HEK293 (cell line): ENCODE measurements around the gene PHRF1.

Experiments
- BCL11B ChIP-seq: fragments of 450-650 bp; formaldehyde crosslinking; IDR thresholded peaks from 2 replicates; pipeline ENCODE4 v1.5.1; 2016; ENCODE audit warnings: low read depth, missing biosample characterization, missing genetic modification characterization
- EGR2 ChIP-seq: fragments of 450-650 bp; formaldehyde crosslinking; IDR thresholded peaks from 2 replicates; pipeline ENCODE4 v1.5.1; 2016; ENCODE audit warnings: low read depth, missing biosample characterization, missing genetic modification characterization
- GLI2 ChIP-seq: fragments of 450-650 bp; formaldehyde crosslinking; IDR thresholded peaks from 2 replicates; pipeline ENCODE4; 2017; ENCODE audit warnings: missing biosample characterization, missing genetic modification characterization, low read depth, borderline replicate concordance
- GLIS1 ChIP-seq: fragments of 450-650 bp; formaldehyde crosslinking; IDR thresholded peaks from 2 replicates; pipeline ENCODE4 v1.5.1; 2016; ENCODE audit warnings: missing biosample characterization, missing genetic modification characterization
- GLIS2 ChIP-seq: fragments of 450-650 bp; formaldehyde crosslinking; IDR thresholded peaks from 2 replicates; pipeline ENCODE4 v1.5.1; 2016; ENCODE audit warnings: missing biosample characterization, missing genetic modification characterization
- KLF1 ChIP-seq: fragments of 450-650 bp; formaldehyde crosslinking; IDR thresholded peaks from 2 replicates; pipeline ENCODE4 v1.5.1; 2016; ENCODE audit warnings: missing biosample characterization, missing genetic modification characterization
- OSR2 ChIP-seq: fragments of 450-650 bp; formaldehyde crosslinking; IDR thresholded peaks from 2 replicates; pipeline ENCODE4 v1.5.1; 2016; ENCODE audit warnings: missing biosample characterization, missing genetic modification characterization
- SP2 ChIP-seq: fragments of 450-650 bp; formaldehyde crosslinking; IDR thresholded peaks from 2 replicates; pipeline ENCODE4 v1.5.1; 2016; ENCODE audit warnings: missing biosample characterization, missing genetic modification characterization
- WT1 ChIP-seq: fragments of 450-650 bp; formaldehyde crosslinking; IDR thresholded peaks from 2 replicates; pipeline ENCODE4 v1.5.1; 2016; ENCODE audit warnings: missing biosample characterization, missing genetic modification characterization
- ZBTB8A ChIP-seq: fragments of 450-650 bp; formaldehyde crosslinking; IDR thresholded peaks from 2 replicates; pipeline ENCODE4 v1.5.1; 2016; ENCODE audit warnings: missing biosample characterization, missing genetic modification characterization
- ZFHX2 ChIP-seq: fragments of 450-650 bp; formaldehyde crosslinking; conservative IDR thresholded peaks from 2 replicates; pipeline ENCODE4 v1.5.1; 2016; ENCODE audit warnings: missing biosample characterization, missing genetic modification characterization
- ZIC2 ChIP-seq: fragments of 450-650 bp; formaldehyde crosslinking; IDR thresholded peaks from 2 replicates; pipeline ENCODE4 v1.5.1; 2016; ENCODE audit warnings: missing biosample characterization, missing genetic modification characterization
- ZNF175 ChIP-seq: fragments of 450-650 bp; formaldehyde crosslinking; IDR thresholded peaks from 2 replicates; pipeline ENCODE4 v1.5.1; 2016; ENCODE audit warnings: missing biosample characterization, missing genetic modification characterization
- ZNF292 ChIP-seq: fragments of 450-650 bp; formaldehyde crosslinking; IDR thresholded peaks from 2 replicates; pipeline ENCODE4 v1.5.1; 2016; ENCODE audit warnings: low read depth, missing biosample characterization, missing genetic modification characterization, borderline replicate concordance
- ZNF335 ChIP-seq: fragments of 450-650 bp; formaldehyde crosslinking; conservative IDR thresholded peaks from 2 replicates; pipeline ENCODE4 v1.5.1; 2016; ENCODE audit warnings: missing biosample characterization, missing genetic modification characterization
- ZNF354C ChIP-seq: fragments of 450-650 bp; formaldehyde crosslinking; IDR thresholded peaks from 2 replicates; pipeline ENCODE4 v1.5.1; 2016; ENCODE audit warnings: missing biosample characterization, missing genetic modification characterization, low read depth, borderline replicate concordance
- ZNF510 ChIP-seq: fragments of 450-650 bp; formaldehyde crosslinking; IDR thresholded peaks from 2 replicates; pipeline ENCODE4 v1.5.1; 2018; ENCODE audit warnings: mild to moderate bottlenecking, missing genetic modification characterization, missing biosample characterization; ENCODE audit not compliant: insufficient replicate concordance
- ZNF514 ChIP-seq: fragments of 450-650 bp; formaldehyde crosslinking; IDR thresholded peaks from 2 replicates; pipeline ENCODE4 v1.5.1; 2016; ENCODE audit warnings: missing biosample characterization, missing genetic modification characterization
- ZNF530 ChIP-seq: fragments of 450-650 bp; formaldehyde crosslinking; IDR thresholded peaks from 2 replicates; pipeline ENCODE4 v1.5.1; 2016; ENCODE audit warnings: low read depth, missing biosample characterization, missing genetic modification characterization
- ZNF549 ChIP-seq: fragments of 450-650 bp; IDR thresholded peaks from 2 replicates; pipeline ENCODE4 v1.5.1; 2018; ENCODE audit warnings: missing biosample characterization, missing genetic modification characterization, mild to moderate bottlenecking, inconsistent platforms, moderate library complexity
- ZNF623 ChIP-seq: fragments of 450-650 bp; formaldehyde crosslinking; IDR thresholded peaks from 2 replicates; pipeline ENCODE4 v1.5.1; 2016; ENCODE audit warnings: missing biosample characterization, missing genetic modification characterization
- ZNF645 ChIP-seq: fragments of 450-650 bp; formaldehyde crosslinking; IDR thresholded peaks from 2 replicates; pipeline ENCODE4; 2016; ENCODE audit warnings: missing biosample characterization, missing genetic modification characterization
- ZNF658 ChIP-seq: fragments of 450-650 bp; formaldehyde crosslinking; IDR thresholded peaks from 2 replicates; pipeline ENCODE4; 2016; ENCODE audit warnings: missing biosample characterization, missing genetic modification characterization
- ZNF664 ChIP-seq: fragments of 450-650 bp; formaldehyde crosslinking; IDR thresholded peaks from 2 replicates; pipeline ENCODE4 v1.5.1; 2016; ENCODE audit warnings: missing biosample characterization, missing genetic modification characterization
- ZNF747 ChIP-seq: fragments of 450-650 bp; formaldehyde crosslinking; IDR thresholded peaks from 2 replicates; pipeline ENCODE4 v1.5.1; 2016; ENCODE audit warnings: missing biosample characterization, missing genetic modification characterization
- ZNF76 ChIP-seq: fragments of 450-650 bp; formaldehyde crosslinking; IDR thresholded peaks from 2 replicates; pipeline ENCODE4; 2016; ENCODE audit warnings: low read depth, missing biosample characterization, missing genetic modification characterization, borderline replicate concordance
- ZNF768 ChIP-seq: fragments of 450-650 bp; formaldehyde crosslinking; IDR thresholded peaks from 2 replicates; pipeline ENCODE4 v1.5.1; 2018; ENCODE audit warnings: missing biosample characterization, mild to moderate bottlenecking, missing genetic modification characterization
- TF ChIP-seq, protein P1 (sequence below): fragments of 450-650 bp; formaldehyde crosslinking; IDR thresholded peaks from 2 replicates; pipeline ENCODE4 v1.5.1; 2016; ENCODE audit warnings: missing biosample characterization, missing genetic modification characterization
- TF ChIP-seq, protein P2 (sequence below): fragments of 450-650 bp; formaldehyde crosslinking; optimal IDR thresholded peaks from 2 replicates; pipeline ENCODE3; 2016; ENCODE audit warnings: missing biosample characterization, mild to moderate bottlenecking, missing genetic modification characterization
- TF ChIP-seq, protein P3 (sequence below): fragments of 450-650 bp; formaldehyde crosslinking; IDR thresholded peaks from 2 replicates; pipeline ENCODE4 v1.5.1; 2016; ENCODE audit warnings: missing biosample characterization, missing genetic modification characterization
- TF ChIP-seq, protein P4 (sequence below): fragments of 450-650 bp; formaldehyde crosslinking; IDR thresholded peaks from 2 replicates; pipeline ENCODE4 v1.5.1; 2016; ENCODE audit warnings: missing biosample characterization, missing genetic modification characterization, low read depth

Gene PHRF1

GRCh38 chr11:554428-555226 is 21.6 kb upstream of the PHRF1 start (continued):
- TF ChIP-seq, protein P1, sequence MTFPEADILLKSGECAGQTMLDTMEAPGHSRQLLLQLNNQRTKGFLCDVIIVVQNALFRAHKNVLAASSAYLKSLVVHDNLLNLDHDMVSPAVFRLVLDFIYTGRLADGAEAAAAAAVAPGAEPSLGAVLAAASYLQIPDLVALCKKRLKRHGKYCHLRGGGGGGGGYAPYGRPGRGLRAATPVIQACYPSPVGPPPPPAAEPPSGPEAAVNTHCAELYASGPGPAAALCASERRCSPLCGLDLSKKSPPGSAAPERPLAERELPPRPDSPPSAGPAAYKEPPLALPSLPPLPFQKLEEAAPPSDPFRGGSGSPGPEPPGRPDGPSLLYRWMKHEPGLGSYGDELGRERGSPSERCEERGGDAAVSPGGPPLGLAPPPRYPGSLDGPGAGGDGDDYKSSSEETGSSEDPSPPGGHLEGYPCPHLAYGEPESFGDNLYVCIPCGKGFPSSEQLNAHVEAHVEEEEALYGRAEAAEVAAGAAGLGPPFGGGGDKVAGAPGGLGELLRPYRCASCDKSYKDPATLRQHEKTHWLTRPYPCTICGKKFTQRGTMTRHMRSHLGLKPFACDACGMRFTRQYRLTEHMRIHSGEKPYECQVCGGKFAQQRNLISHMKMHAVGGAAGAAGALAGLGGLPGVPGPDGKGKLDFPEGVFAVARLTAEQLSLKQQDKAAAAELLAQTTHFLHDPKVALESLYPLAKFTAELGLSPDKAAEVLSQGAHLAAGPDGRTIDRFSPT (tag by site-specific recombination) = no peak
- TF ChIP-seq GLIS2 (tag by site-specific recombination) (peak; percentile 24; the same call in 1 of the 2 replicates), GLIS1 (0 out of 2 replicates have a peak, but pooled peaks have one; percentile 14), ZNF530 (tag by site-specific recombination) (no peak), SP2 (tag by site-specific recombination) (0 out of 2 replicates have a peak, but pooled peaks have one; percentile 10), ZNF292 (tag by site-specific recombination) (no peak), ZNF623 (tag by site-specific recombination) (no peak), ZNF549 (tag by site-specific recombination) (no peak), ZNF175 (no peak), ZNF747 (tag by site-specific recombination) (no peak), OSR2 (tag by site-specific recombination) (0 out of 2 replicates have a peak, but pooled peaks have one; percentile 23), GLI2 (tag by site-specific recombination) (no peak), ZNF510 (tag by site-specific recombination) (no peak), ZNF354C (tag by site-specific recombination) (no peak), KLF1 (tag by site-specific recombination) (no peak), ZBTB8A (tag by site-specific recombination) (peak; percentile 80), ZNF514 (tag by site-specific recombination) (no peak), ZNF335 (no peak), EGR2 (tag by site-specific recombination) (peak; percentile 27; the same call in 1 of the 2 replicates), ZNF658 (tag by site-specific recombination) (no peak), ZNF664 (tag by site-specific recombination) (no peak), ZNF768 (tag by site-specific recombination) (no peak), WT1 (tag by site-specific recombination) (no peak), BCL11B (tag by site-specific recombination) (no peak), ZFHX2 (peak; percentile 63), ZIC2 (tag by site-specific recombination) (peak; percentile 31; the same call in 1 of the 2 replicates), ZNF645 (tag by site-specific recombination) (no peak), ZNF76 (no peak)
- TF ChIP-seq, protein P2, sequence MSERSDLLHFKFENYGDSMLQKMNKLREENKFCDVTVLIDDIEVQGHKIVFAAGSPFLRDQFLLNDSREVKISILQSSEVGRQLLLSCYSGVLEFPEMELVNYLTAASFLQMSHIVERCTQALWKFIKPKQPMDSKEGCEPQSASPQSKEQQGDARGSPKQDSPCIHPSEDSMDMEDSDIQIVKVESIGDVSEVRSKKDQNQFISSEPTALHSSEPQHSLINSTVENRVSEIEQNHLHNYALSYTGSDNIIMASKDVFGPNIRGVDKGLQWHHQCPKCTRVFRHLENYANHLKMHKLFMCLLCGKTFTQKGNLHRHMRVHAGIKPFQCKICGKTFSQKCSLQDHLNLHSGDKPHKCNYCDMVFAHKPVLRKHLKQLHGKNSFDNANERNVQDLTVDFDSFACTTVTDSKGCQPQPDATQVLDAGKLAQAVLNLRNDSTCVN (tag by site-specific recombination) = peak; percentile 42
- TF ChIP-seq, protein P3, sequence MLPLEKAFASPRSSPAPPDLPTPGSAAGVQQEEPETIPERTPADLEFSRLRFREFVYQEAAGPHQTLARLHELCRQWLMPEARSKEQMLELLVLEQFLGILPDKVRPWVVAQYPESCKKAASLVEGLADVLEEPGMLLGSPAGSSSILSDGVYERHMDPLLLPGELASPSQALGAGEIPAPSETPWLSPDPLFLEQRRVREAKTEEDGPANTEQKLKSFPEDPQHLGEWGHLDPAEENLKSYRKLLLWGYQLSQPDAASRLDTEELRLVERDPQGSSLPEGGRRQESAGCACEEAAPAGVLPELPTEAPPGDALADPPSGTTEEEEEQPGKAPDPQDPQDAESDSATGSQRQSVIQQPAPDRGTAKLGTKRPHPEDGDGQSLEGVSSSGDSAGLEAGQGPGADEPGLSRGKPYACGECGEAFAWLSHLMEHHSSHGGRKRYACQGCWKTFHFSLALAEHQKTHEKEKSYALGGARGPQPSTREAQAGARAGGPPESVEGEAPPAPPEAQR (tag by site-specific recombination) = no peak
- TF ChIP-seq, protein P4, sequence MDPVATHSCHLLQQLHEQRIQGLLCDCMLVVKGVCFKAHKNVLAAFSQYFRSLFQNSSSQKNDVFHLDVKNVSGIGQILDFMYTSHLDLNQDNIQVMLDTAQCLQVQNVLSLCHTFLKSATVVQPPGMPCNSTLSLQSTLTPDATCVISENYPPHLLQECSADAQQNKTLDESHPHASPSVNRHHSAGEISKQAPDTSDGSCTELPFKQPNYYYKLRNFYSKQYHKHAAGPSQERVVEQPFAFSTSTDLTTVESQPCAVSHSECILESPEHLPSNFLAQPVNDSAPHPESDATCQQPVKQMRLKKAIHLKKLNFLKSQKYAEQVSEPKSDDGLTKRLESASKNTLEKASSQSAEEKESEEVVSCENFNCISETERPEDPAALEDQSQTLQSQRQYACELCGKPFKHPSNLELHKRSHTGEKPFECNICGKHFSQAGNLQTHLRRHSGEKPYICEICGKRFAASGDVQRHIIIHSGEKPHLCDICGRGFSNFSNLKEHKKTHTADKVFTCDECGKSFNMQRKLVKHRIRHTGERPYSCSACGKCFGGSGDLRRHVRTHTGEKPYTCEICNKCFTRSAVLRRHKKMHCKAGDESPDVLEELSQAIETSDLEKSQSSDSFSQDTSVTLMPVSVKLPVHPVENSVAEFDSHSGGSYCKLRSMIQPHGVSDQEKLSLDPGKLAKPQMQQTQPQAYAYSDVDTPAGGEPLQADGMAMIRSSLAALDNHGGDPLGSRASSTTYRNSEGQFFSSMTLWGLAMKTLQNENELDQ = no peak
